HG02943 (cell line): ENCODE measurements around the gene POFUT2.

ENCODE experiments used
- ATAC-seq: cut with Tn5 transposase; IDR thresholded peaks from one replicate; pipeline ENCODE4 v1.9.1; 2021; ENCODE audit warnings: mild to moderate bottlenecking, low read depth, moderate library complexity; ENCODE audit not compliant: unreplicated experiment

Gene POFUT2

GRCh38 chr21:45299864-45300785 lies 12.4 kb upstream of the POFUT2 start:
- no peak for ATAC-seq

GRCh38 chr21:45299026-45299863 lies 11.6 kb upstream of the POFUT2 start:
- ATAC-seq = no peak

- no peak for ATAC-seq
These were observed 10.2 kb upstream of the POFUT2 start for GRCh38 chr21:45297869-45298268.

- no peak for ATAC-seq
These were observed 9.6 kb upstream of the POFUT2 start for GRCh38 chr21:45297329-45297728.

- no peak for ATAC-seq
These were observed 8.9 kb upstream of the POFUT2 start for GRCh38 chr21:45296638-45297037.

- no peak for ATAC-seq
These were observed 8.1 kb upstream of the POFUT2 start for GRCh38 chr21:45295576-45296365.

GRCh38 chr21:45294509-45295291 lies 7.0 kb upstream of the POFUT2 start:
- no peak for ATAC-seq

- ATAC-seq = no peak
These were observed 6.2 kb upstream of the POFUT2 start for GRCh38 chr21:45293726-45294401.

GRCh38 chr21:45293220-45293725 lies 5.6 kb upstream of the POFUT2 start:
- ATAC-seq = no peak

GRCh38 chr21:45292399-45293219 lies 4.9 kb upstream of the POFUT2 start:
- ATAC-seq = no peak

GRCh38 chr21:45291613-45292398 lies 4.1 kb upstream of the POFUT2 start:
- no peak for ATAC-seq

- no peak for ATAC-seq
These were observed 3.4 kb upstream of the POFUT2 start for GRCh38 chr21:45290948-45291612.

- ATAC-seq = no peak
These were observed 2.2 kb upstream of the POFUT2 start for GRCh38 chr21:45289655-45290515.

- no peak for ATAC-seq
These were observed 1.4 kb upstream of the POFUT2 start for GRCh38 chr21:45289134-45289533.

- ATAC-seq = no peak
These were observed 746 bp upstream of the POFUT2 start for GRCh38 chr21:45288441-45288841.
